ENCODE results near the gene HMGA1. TPM values are rescaled to one million over a fixed set of nuclear protein-coding genes. Genes with fewer than 3 reads are reported as not detected.

Gene HMGA1
- 162 and 174 TPM in 2 replicates for total RNA-seq

GRCh38 chr6:34236443-34237315 lies at the start of gene HMGA1:
Gene HMGA1, plus strand, starts transcription at chr6:34236873. Its CDS starts 3,908 bp downstream, at chr6:34240781.

GRCh38 chr6:34248727-34249468 lies 12.2 kb downstream of the HMGA1 start, which contains the start of gene SMIM29:
Gene SMIM29, minus strand, starts transcription at chr6:34249006. Its CDS starts 1,215 bp downstream, at chr6:34247791.

Other genes starting within 250 kb of the HMGA1 start
- 0.09 TPM in 1 of 2 replicates, not detected in the other for gene GRM4, start 90.8 kb upstream of the HMGA1 start, total RNA-seq
- 16.6 and 21.3 TPM in 2 replicates for gene SMIM29, start 12.1 kb downstream of the HMGA1 start, total RNA-seq
- gene NUDT3, start 155.8 kb downstream of the HMGA1 start, total RNA-seq, result 18.2 and 21.6 TPM in 2 replicates
- 2,279 and 2,456 TPM in 2 replicates for gene RPS10, start 189.2 kb downstream of the HMGA1 start, total RNA-seq
- not detected in 2 replicates for gene PACSIN1, start 229.2 kb downstream of the HMGA1 start, total RNA-seq